ENCODE results near the gene MORN5.

- TF ChIP-seq CTCF (IDR thresholded peaks at IDR 0.05) (no peak), TCF7L2 (IDR thresholded peaks at IDR 0.05; ENCODE audit: low read depth, low read length) (no peak), POLR2AphosphoS5 (IDR thresholded peaks at IDR 0.05; ENCODE audit: low read depth, low read length) (no peak)
- TF ChIP-seq, protein P1, sequence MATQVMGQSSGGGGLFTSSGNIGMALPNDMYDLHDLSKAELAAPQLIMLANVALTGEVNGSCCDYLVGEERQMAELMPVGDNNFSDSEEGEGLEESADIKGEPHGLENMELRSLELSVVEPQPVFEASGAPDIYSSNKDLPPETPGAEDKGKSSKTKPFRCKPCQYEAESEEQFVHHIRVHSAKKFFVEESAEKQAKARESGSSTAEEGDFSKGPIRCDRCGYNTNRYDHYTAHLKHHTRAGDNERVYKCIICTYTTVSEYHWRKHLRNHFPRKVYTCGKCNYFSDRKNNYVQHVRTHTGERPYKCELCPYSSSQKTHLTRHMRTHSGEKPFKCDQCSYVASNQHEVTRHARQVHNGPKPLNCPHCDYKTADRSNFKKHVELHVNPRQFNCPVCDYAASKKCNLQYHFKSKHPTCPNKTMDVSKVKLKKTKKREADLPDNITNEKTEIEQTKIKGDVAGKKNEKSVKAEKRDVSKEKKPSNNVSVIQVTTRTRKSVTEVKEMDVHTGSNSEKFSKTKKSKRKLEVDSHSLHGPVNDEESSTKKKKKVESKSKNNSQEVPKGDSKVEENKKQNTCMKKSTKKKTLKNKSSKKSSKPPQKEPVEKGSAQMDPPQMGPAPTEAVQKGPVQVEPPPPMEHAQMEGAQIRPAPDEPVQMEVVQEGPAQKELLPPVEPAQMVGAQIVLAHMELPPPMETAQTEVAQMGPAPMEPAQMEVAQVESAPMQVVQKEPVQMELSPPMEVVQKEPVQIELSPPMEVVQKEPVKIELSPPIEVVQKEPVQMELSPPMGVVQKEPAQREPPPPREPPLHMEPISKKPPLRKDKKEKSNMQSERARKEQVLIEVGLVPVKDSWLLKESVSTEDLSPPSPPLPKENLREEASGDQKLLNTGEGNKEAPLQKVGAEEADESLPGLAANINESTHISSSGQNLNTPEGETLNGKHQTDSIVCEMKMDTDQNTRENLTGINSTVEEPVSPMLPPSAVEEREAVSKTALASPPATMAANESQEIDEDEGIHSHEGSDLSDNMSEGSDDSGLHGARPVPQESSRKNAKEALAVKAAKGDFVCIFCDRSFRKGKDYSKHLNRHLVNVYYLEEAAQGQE (IDR thresholded peaks at IDR 0.05; ENCODE audit: insufficient read depth in 1 of 2, low read depth in 2 of 2, low read length in 1 of 2), result no peak
Measured at GRCh38 chr9:122206118-122207046, 46.7 kb downstream of the MORN5 start.

All from Panc1 (cell line).